Measurements from ENCODE around the gene RADIL. TPM values are rescaled to one million over a fixed set of nuclear protein-coding genes. Genes with fewer than 3 reads are reported as not detected.

Gene RADIL
- total and polyA plus RNA-seq, 9 of the 15 experiments (the other 6 are each of a cell fraction or from before 2014, with no cell fraction given) = 0.06 to 8.1 (median 1.9) TPM; not detected in 1

DNA sequence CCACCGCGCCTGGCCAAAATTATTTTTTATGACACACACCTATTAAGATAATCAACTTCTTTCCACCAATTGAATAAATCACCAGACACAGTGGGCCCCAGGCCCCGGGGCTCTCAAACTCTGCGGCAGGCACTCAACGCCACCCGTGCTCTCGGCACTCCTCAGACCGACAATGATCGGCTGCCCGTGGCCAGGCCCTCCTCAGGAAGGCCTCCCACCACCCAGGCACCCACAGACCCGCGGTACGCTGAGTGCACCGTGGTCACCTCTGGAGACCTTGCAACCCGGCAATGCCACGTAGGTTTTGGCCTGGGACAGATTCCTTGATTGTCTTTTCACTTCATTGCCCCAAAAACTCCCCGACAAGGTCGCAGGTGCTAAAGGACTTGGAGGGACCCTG is 6.9 kb downstream of the RADIL start:
- Histone ChIP-seq H3K27me3 (ENCODE audit: control insufficient read depth in 2 of 2, insufficient read depth in 2 of 2, low read length in 2 of 2) (no peaks in the 10 kb centered on the region), H3K9me3 (replicated peaks; ENCODE audit: control insufficient read depth, insufficient read depth, low read depth, low read length) (no peaks in the 10 kb centered on the region), H2AFZ (ENCODE audit: low read depth, low read length) (no peak overlapping the region), H3K4me2 (ENCODE audit: insufficient read depth, low read length) (no peak overlapping the region), H3K79me2 (ENCODE audit: control insufficient read depth, insufficient read depth, low read length) (no peaks in the 10 kb centered on the region; the same call in 2 of the 3 replicates), H3K4me3 (no peak overlapping the region), H3K9me1 (ENCODE audit: control insufficient read depth, insufficient read depth, low read length) (no peaks in the 10 kb centered on the region), H3K27ac (ENCODE audit: extremely low read depth, low read depth, low read length) (no peak overlapping the region), H4K20me1 (replicated peaks; ENCODE audit: control insufficient read depth, insufficient read depth, low read length) (peaks cover 4% of the 10 kb centered on the region; the same call in 1 of the 2 replicates), H3K9ac (ENCODE audit: insufficient read depth in 1 of 2, low read depth in 2 of 2, low read length in 2 of 2) (no peak overlapping the region), H3K36me3 (ENCODE audit: control insufficient read depth, insufficient read depth, low read length) (peaks cover 17% of the 10 kb centered on the region; the same call in 1 of the 3 replicates), H3K4me1 (replicated peaks in 1 of 2; ENCODE audit: control insufficient read depth in 2 of 2, insufficient read depth in 2 of 2, low read length in 2 of 2) (peaks cover 7 to 20% of the 10 kb centered on the region in 2 experiments; a peak in 4 of 5 replicates)
- FAIRE-seq (no peak), DNase-seq (ENCODE audit: extremely low read depth in 1 of 4, low spot score in 3 of 4) (no peak), ATAC-seq (no peak)
- no peak for TF ChIP-seq HOMEZ (CRISPR knock-in tag; IDR thresholded peaks at IDR 0.05)
- no peak for TF ChIP-seq RUNX1 (IDR thresholded peaks at IDR 0.05; ENCODE audit: low read depth)
- no peak for TF ChIP-seq SAP30 (IDR thresholded peaks at IDR 0.05; ENCODE audit: borderline replicate concordance, insufficient read depth, low read depth, low read length, poor library complexity, severe bottlenecking)
- TF ChIP-seq NFIX (CRISPR knock-in tag; IDR thresholded peaks at IDR 0.05; ENCODE audit: low read depth) = no peak
- no peak for TF ChIP-seq DPF2 (IDR thresholded peaks at IDR 0.05)
- no peak for TF ChIP-seq CBX5 (IDR thresholded peaks at IDR 0.05; ENCODE audit: borderline replicate concordance, low read depth)
- TF ChIP-seq TCF15 (CRISPR knock-in tag; IDR thresholded peaks at IDR 0.05) = no peak
- TF ChIP-seq, protein P1, sequence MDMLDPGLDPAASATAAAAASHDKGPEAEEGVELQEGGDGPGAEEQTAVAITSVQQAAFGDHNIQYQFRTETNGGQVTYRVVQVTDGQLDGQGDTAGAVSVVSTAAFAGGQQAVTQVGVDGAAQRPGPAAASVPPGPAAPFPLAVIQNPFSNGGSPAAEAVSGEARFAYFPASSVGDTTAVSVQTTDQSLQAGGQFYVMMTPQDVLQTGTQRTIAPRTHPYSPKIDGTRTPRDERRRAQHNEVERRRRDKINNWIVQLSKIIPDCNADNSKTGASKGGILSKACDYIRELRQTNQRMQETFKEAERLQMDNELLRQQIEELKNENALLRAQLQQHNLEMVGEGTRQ (CRISPR knock-in tag; IDR thresholded peaks at IDR 0.05) = no peak
- no peak for TF ChIP-seq SP1 (CRISPR knock-in tag; IDR thresholded peaks at IDR 0.05)
- no peak for TF ChIP-seq GATA2 (CRISPR knock-in tag; IDR thresholded peaks at IDR 0.05)
- no peak for TF ChIP-seq FOXK1 (CRISPR knock-in tag; IDR thresholded peaks at IDR 0.05; ENCODE audit: borderline replicate concordance)
- TF ChIP-seq RCOR1 (IDR thresholded peaks at IDR 0.05; ENCODE audit: borderline replicate concordance in 1 of 2, low read depth in 2 of 2, low read length in 2 of 2) = no peak
- POLR2A ChIA-PET = no interaction called here
- CTCF ChIA-PET (ENCODE audit: low intra/inter-chr PET ratio) = no interaction called here
- no TSS peak for BruUV-seq (replicated peaks)
- in situ Hi-C loops (cut with MboI) (no loop called here), intact Hi-C loops (cut with micrococcal nuclease) (no loop called here)
- 94% methylated on average over 17 of the region's 18 CpGs for WGBS (ENCODE audit: insufficient coverage, low coverage, missing lambda C conversion rate)
